Suprapubic skin (tissue), 3 donors: Measurements from ENCODE around the gene ATP6AP1.

Source experiments
- CTCF ChIP-seq, 2 donors: fragments of 200-600 bp in 1 of 2; fragments of 450-650 bp in 1 of 2; sonication (generic) in 1 of 2; IDR thresholded peaks; one replicate each; pipeline ENCODE4 v1.5.1; 2016 to 2019; ENCODE audit warnings: antibody characterized with exemption in 2 of 2, mild to moderate bottlenecking in 1 of 2, moderate library complexity in 1 of 2
- POLR2A ChIP-seq, 2 donors: fragments of 450-650 bp; IDR thresholded peaks; one replicate each; pipeline ENCODE4 v1.6.1; 2017; ENCODE audit warnings: antibody characterized with exemption in 2 of 2, mild to moderate bottlenecking in 2 of 2, moderate library complexity in 2 of 2

- TF ChIP-seq CTCF (IDR thresholded peaks at IDR 0.05) (no peak), POLR2A (IDR thresholded peaks at IDR 0.05) (no peak)
These were observed 19.1 kb upstream of the ATP6AP1 start, which contains the start of gene DNASE1L1 for GRCh38 chrX:154409222-154409871.
